ENCODE measurements around the gene HRH1.

The HRH1 gene

GRCh38 chr3:11161666-11162065 lies 7.4 kb downstream of the HRH1 start:
- Histone ChIP-seq H3K9me2 (ENCODE audit: low read depth, low read length) (no peaks in the 10 kb centered on the region), H3K79me2 (ENCODE audit: insufficient read depth, low read length) (no peaks in the 10 kb centered on the region), H3K9me3 (ENCODE audit: low read length) (no peaks in the 10 kb centered on the region), H3K9ac (ENCODE audit: low read length) (no peak overlapping the region), H4K20me1 (ENCODE audit: insufficient read depth, low read length) (no peaks in the 10 kb centered on the region), H3K4me2 (ENCODE audit: low read length) (no peak overlapping the region), H3K4me3 (ENCODE audit: low read depth, low read length, poor library complexity, severe bottlenecking) (no peak overlapping the region), H2AFZ (ENCODE audit: low read length) (no peak overlapping the region), H3K4me1 (ENCODE audit: insufficient read depth, low read length, severe bottlenecking) (no peaks in the 10 kb centered on the region), H3K27me3 (ENCODE audit: insufficient read depth, low read length) (0 out of 2 replicates have a peak, but pooled peaks cover 6% of the 10 kb centered on the region), H3K36me3 (ENCODE audit: insufficient read depth, low read length) (no peaks in the 10 kb centered on the region), H3F3A (ENCODE audit: insufficient read depth, low read length) (no peaks in the 10 kb centered on the region), H3K27ac (ENCODE audit: low read depth, low read length, poor library complexity, severe bottlenecking) (no peak overlapping the region)
- TF ChIP-seq CTCF (IDR thresholded peaks at IDR 0.05; ENCODE audit: low read length) (no peak), EZH2 (IDR thresholded peaks at IDR 0.05; ENCODE audit: borderline replicate concordance, low read length) (no peak)

- Histone ChIP-seq H3K4me3 (ENCODE audit: low read depth, low read length, poor library complexity, severe bottlenecking) (no peak overlapping the region), H4K20me1 (ENCODE audit: insufficient read depth, low read length) (no peaks in the 10 kb centered on the region), H3K79me2 (ENCODE audit: insufficient read depth, low read length) (no peaks in the 10 kb centered on the region), H2AFZ (ENCODE audit: low read length) (no peak overlapping the region), H3K4me2 (ENCODE audit: low read length) (no peak overlapping the region), H3K9me2 (ENCODE audit: low read depth, low read length) (no peaks in the 10 kb centered on the region), H3K27ac (ENCODE audit: low read depth, low read length, poor library complexity, severe bottlenecking) (no peak overlapping the region), H3F3A (ENCODE audit: insufficient read depth, low read length) (no peaks in the 10 kb centered on the region), H3K4me1 (ENCODE audit: insufficient read depth, low read length, severe bottlenecking) (no peaks in the 10 kb centered on the region), H3K27me3 (ENCODE audit: insufficient read depth, low read length) (0 out of 2 replicates have a peak, but pooled peaks cover 6% of the 10 kb centered on the region), H3K9ac (ENCODE audit: low read length) (no peak overlapping the region), H3K36me3 (ENCODE audit: insufficient read depth, low read length) (no peaks in the 10 kb centered on the region), H3K9me3 (ENCODE audit: low read length) (no peaks in the 10 kb centered on the region)
- TF ChIP-seq CTCF (IDR thresholded peaks at IDR 0.05; ENCODE audit: low read length), result no peak
- TF ChIP-seq EZH2 (IDR thresholded peaks at IDR 0.05; ENCODE audit: borderline replicate concordance, low read length), result no peak
Measured at GRCh38 chr3:11162401-11163345, 8.4 kb downstream of the HRH1 start.

- Histone ChIP-seq H2AFZ (ENCODE audit: low read length) (no peak overlapping the region), H3K79me2 (ENCODE audit: insufficient read depth, low read length) (no peaks in the 10 kb centered on the region), H3F3A (ENCODE audit: insufficient read depth, low read length) (no peaks in the 10 kb centered on the region), H3K4me3 (ENCODE audit: low read depth, low read length, poor library complexity, severe bottlenecking) (no peak overlapping the region), H4K20me1 (ENCODE audit: insufficient read depth, low read length) (no peaks in the 10 kb centered on the region), H3K9ac (ENCODE audit: low read length) (no peak overlapping the region), H3K4me2 (ENCODE audit: low read length) (no peak overlapping the region), H3K9me3 (ENCODE audit: low read length) (no peaks in the 10 kb centered on the region), H3K27ac (ENCODE audit: low read depth, low read length, poor library complexity, severe bottlenecking) (no peak overlapping the region), H3K4me1 (ENCODE audit: insufficient read depth, low read length, severe bottlenecking) (no peaks in the 10 kb centered on the region), H3K9me2 (ENCODE audit: low read depth, low read length) (no peaks in the 10 kb centered on the region), H3K36me3 (ENCODE audit: insufficient read depth, low read length) (no peaks in the 10 kb centered on the region), H3K27me3 (ENCODE audit: insufficient read depth, low read length) (0 out of 2 replicates have a peak, but pooled peaks cover 6% of the 10 kb centered on the region)
- TF ChIP-seq CTCF (IDR thresholded peaks at IDR 0.05; ENCODE audit: low read length) (no peak), EZH2 (IDR thresholded peaks at IDR 0.05; ENCODE audit: borderline replicate concordance, low read length) (no peak)
Measured at GRCh38 chr3:11164607-11165006, 10.3 kb downstream of the HRH1 start.
